HepG2 (cell line): Measurements from ENCODE around the gene HDAC4. TPM values are rescaled to one million over a fixed set of nuclear protein-coding genes. Genes with fewer than 3 reads are reported as not detected.

Source experiments
- ATAC-seq: fragments of 200-7000 bp; cut with Tn5 transposase; 3 replicates; pipeline ENCODE4 v1.9.1; 2020; ENCODE audit warnings: mild to moderate bottlenecking, moderate library complexity
- BruUV-seq: library from RNA; stranded (reverse); fragments of 400-500 nt; replicated peaks from 2 replicates; lab custom pipeline; 2021; lab: Mats Ljungman, UMichigan
- CTCF ChIA-PET: fragments of 300-600 bp; formaldehyde crosslinking; extraction: SDS; loops from one replicate; lab custom pipeline; 2021; ENCODE audit warnings: low total read pairs, inconsistent platforms, low intra/inter-chr PET ratio; lab: Yijun Ruan, JAX
- POLR2A ChIA-PET: fragments of 350-600 bp; sonication (Branson Sonifier 250); formaldehyde crosslinking; loops from one replicate; lab custom pipeline; 2020; ENCODE audit warnings: antibody characterized with exemption, inconsistent platforms; lab: Yijun Ruan, JAX
- DNase-seq: peaks from one replicate; pipeline ENCODE4 v3.0.0-alpha.2; 2015; ENCODE audit warnings: low spot score
- FAIRE-seq: peaks from 3 replicates; lab custom pipeline; 2011; peaks lifted over from hg19 to GRCh38; lab: Jason Lieb, UNC
- H2AFZ ChIP-seq: one replicate; pipeline ENCODE4 v1.6.1; 2011; ENCODE audit warnings: low read length, inconsistent platforms
- H3K27ac ChIP-seq: fragments of 300-600 bp; 3 replicates; pipeline ENCODE4 v1.8.0; 2011; ENCODE audit warnings: mixed run types, mild to moderate bottlenecking, mixed read lengths, low read length, inconsistent platforms; ENCODE audit not compliant: insufficient read depth; ENCODE audit errors: extremely low read length
- H3K27me3 ChIP-seq, 2 experiments: fragments of 200-600 bp in 1 of 2; 2 replicates in 1 of 2; 3 replicates in 1 of 2; pipeline versions ENCODE4 v1.6.0 to v1.8.0; 2011; ENCODE audit warnings: low read length in 2 of 2, mild to moderate bottlenecking in 2 of 2, moderate library complexity in 2 of 2, inconsistent platforms in 1 of 2; ENCODE audit not compliant: insufficient read depth in 2 of 2, control insufficient read depth in 1 of 2
- H3K36me3 ChIP-seq, 2 experiments: fragments of 200-600 bp in 1 of 2; replicated peaks in 1 of 2; 2 replicates in 1 of 2; 3 replicates in 1 of 2; pipeline versions ENCODE4 v1.5.1 to v1.8.0; 2011; ENCODE audit warnings: low read length in 2 of 2, inconsistent platforms in 1 of 2; ENCODE audit not compliant: insufficient read depth in 2 of 2, control insufficient read depth in 1 of 2
- H3K4me1 ChIP-seq: 2 replicates; pipeline ENCODE4 v1.5.1; 2012; ENCODE audit warnings: low read length, inconsistent platforms; ENCODE audit not compliant: insufficient read depth
- H3K4me2 ChIP-seq: 2 replicates; pipeline ENCODE4 v1.6.0; 2011; ENCODE audit warnings: low read depth, low read length, inconsistent platforms
- H3K4me3 ChIP-seq, 3 experiments: fragments of 200-600 bp in 1 of 3; sonication (generic), shearing (Covaris generic) in 1 of 3; replicated peaks in 1 of 3; 2 replicates each; pipeline ENCODE4 v1.5.1; 2011 to 2016; ENCODE audit warnings: low read length in 3 of 3, inconsistent platforms in 2 of 3, low read depth in 2 of 3, mild to moderate bottlenecking in 2 of 3, control low read depth in 1 of 3, mixed read lengths in 1 of 3; ENCODE audit not compliant: insufficient read depth in 1 of 3
- H3K79me2 ChIP-seq: one replicate; pipeline ENCODE4 v1.6.1; 2011; ENCODE audit warnings: low read length, inconsistent platforms; ENCODE audit not compliant: insufficient read depth
- H3K9ac ChIP-seq: 2 replicates; pipeline ENCODE4 v1.6.0; 2011; ENCODE audit warnings: mild to moderate bottlenecking, low read depth, low read length, inconsistent platforms; ENCODE audit not compliant: insufficient read depth
- H3K9me3 ChIP-seq: 2 replicates; pipeline ENCODE4 v1.5.1; 2012; ENCODE audit warnings: mild to moderate bottlenecking, low read length
- H4K20me1 ChIP-seq: 2 replicates; pipeline ENCODE4 v1.6.0; 2011; ENCODE audit warnings: inconsistent platforms, mild to moderate bottlenecking, low read length, moderate library complexity; ENCODE audit not compliant: insufficient read depth
- ATAD3A ChIP-seq: sonication (generic); formaldehyde crosslinking; IDR thresholded peaks from 2 replicates; pipeline ENCODE4 v1.4.0; 2020; ENCODE audit warnings: missing genetic modification reagents
- CEBPZ ChIP-seq: IDR thresholded peaks from 2 replicates; pipeline ENCODE4 v1.6.1; 2012; ENCODE audit warnings: low read length, improper control_type of control experiment
- DBP ChIP-seq: sonication (generic); formaldehyde crosslinking; IDR thresholded peaks from 2 replicates; pipeline ENCODE4 v1.4.0; 2020; ENCODE audit warnings: missing genetic modification reagents; ENCODE audit errors: not compliant biosample characterization
- FOSL2 ChIP-seq: sonication (generic); formaldehyde crosslinking; IDR thresholded peaks from 2 replicates; pipeline ENCODE4 v1.4.0; 2020; ENCODE audit warnings: missing genetic modification reagents
- GLI4 ChIP-seq: sonication (generic); formaldehyde crosslinking; IDR thresholded peaks from 2 replicates; pipeline ENCODE4 v1.5.1; 2020; ENCODE audit warnings: missing genetic modification reagents, mild to moderate bottlenecking, moderate library complexity, borderline replicate concordance
- HOXA5 ChIP-seq: sonication (generic); formaldehyde crosslinking; IDR thresholded peaks from 2 replicates; pipeline ENCODE4 v1.4.0; 2020; ENCODE audit warnings: missing genetic modification reagents
- KDM5A ChIP-seq: fragments of 200-600 bp; sonication (generic); IDR thresholded peaks from 2 replicates; pipeline ENCODE4 v1.7.0; 2018; ENCODE audit warnings: antibody characterized with exemption, mild to moderate bottlenecking, low read length, borderline replicate concordance
- LCORL ChIP-seq, 2 experiments: fragments of 450-650 bp in 1 of 2; sonication (generic) in 1 of 2; formaldehyde crosslinking in 1 of 2; IDR thresholded peaks; 2 replicates each; pipeline versions ENCODE4 v1.5.0 to v1.6.1; 2017 to 2020; ENCODE audit warnings: antibody characterized with exemption in 1 of 2, missing genetic modification reagents in 1 of 2
- MAZ ChIP-seq, 2 experiments: sonication (generic) in 1 of 2; formaldehyde crosslinking in 1 of 2; IDR thresholded peaks; 2 replicates each; pipeline versions ENCODE4 v1.5.0 to v1.6.1; 2012 to 2020; ENCODE audit warnings: low read depth in 2 of 2, mild to moderate bottlenecking in 2 of 2, borderline replicate concordance in 1 of 2, improper control_type of control experiment in 1 of 2, low read length in 1 of 2, missing genetic modification reagents in 1 of 2, moderate library complexity in 1 of 2
- MYC ChIP-seq: sonication (generic); formaldehyde crosslinking; IDR thresholded peaks from 2 replicates; pipeline ENCODE4 v1.9.0; 2021; ENCODE audit warnings: missing genetic modification reagents, borderline replicate concordance
- PHF8 ChIP-seq: sonication (generic); formaldehyde crosslinking; IDR thresholded peaks from 2 replicates; pipeline ENCODE4 v1.5.0; 2020; ENCODE audit warnings: missing genetic modification reagents
- ZBTB8A ChIP-seq: sonication (generic); formaldehyde crosslinking; IDR thresholded peaks from 2 replicates; pipeline ENCODE4 v1.4.0; 2020; ENCODE audit warnings: mild to moderate bottlenecking, low read depth, missing genetic modification reagents, borderline replicate concordance
- ZNF451 ChIP-seq: sonication (generic); formaldehyde crosslinking; IDR thresholded peaks from 2 replicates; pipeline ENCODE4 v1.5.0; 2020; ENCODE audit warnings: mild to moderate bottlenecking, missing genetic modification reagents
- ZNF567 ChIP-seq: sonication (generic); formaldehyde crosslinking; IDR thresholded peaks from 2 replicates; pipeline ENCODE4 v1.8.1; 2023; ENCODE audit warnings: mild to moderate bottlenecking, missing genetic modification reagents, borderline replicate concordance
- ZNF605 ChIP-seq: sonication (generic); formaldehyde crosslinking; IDR thresholded peaks from 2 replicates; pipeline ENCODE4 v1.8.0; 2022; ENCODE audit warnings: mild to moderate bottlenecking, missing genetic modification reagents
- WGBS: methylation state at CpG from one replicate; pipeline ENCODE4 v1.1.6; 2017; ENCODE audit warnings: low lambda C conversion rate; 5-methylcytosine and 5-hydroxymethylcytosine counted together
- in situ Hi-C: cut with HindIII; loops from 2 replicates; pipeline ENCODE4 v1.10.0; 2017; ENCODE audit warnings: low pct_unique_long_range_greater_than_20kb; ENCODE audit not compliant: extremely low pct_ligation_motif_present
- intact Hi-C: fragments of 100-400 bp; cut with micrococcal nuclease; formaldehyde crosslinking; loops from one replicate; pipeline ENCODE4 v1.10.0; 2022; ENCODE audit not compliant: unreplicated experiment
- polyA plus RNA-seq, 8 experiments: library from polyadenylated mRNA; depleted of rRNA in 3 of 8; stranded (reverse) in 7 of 8; unstranded in 1 of 8; fragments of >200 nt; fragmentation: Illumina TruSeq in 4 of 8; extraction: Trizol in 4 of 8; gene quantifications; 2 replicates each; pipeline versions ENCODE4 v1.2.1 to v1.2.3, GENCODE V29; 2011 to 2016; ENCODE audit warnings: low read depth in 4 of 8, missing spikeins in 1 of 8, mixed read lengths in 1 of 8; ENCODE audit not compliant: insufficient read depth in 1 of 8
- total RNA-seq, 5 experiments: library from RNA; depleted of rRNA; stranded (reverse); fragments of >200 nt; fragmentation: Illumina TruSeq; extraction: Trizol; gene quantifications; 2 replicates each; pipeline ENCODE4 v1.2.3, GENCODE V29; 2016; ENCODE audit warnings: low read depth in 1 of 5

Gene HDAC4
- total and polyA plus RNA-seq, 2 of the 13 experiments (the other 11 are each of a cell fraction or from before 2014, with no cell fraction given): 10.1 to 11.5 TPM

GRCh38 chr2:239368906-239369552 lies 31.8 kb downstream of the HDAC4 start:
- no peaks in the 10 kb centered on the region for H3K9me3 ChIP-seq
- H4K20me1 ChIP-seq: peaks cover 13% of the 10 kb centered on the region; the same call in 1 of the 2 replicates
- no TSS peak for BruUV-seq
- no peaks in the 10 kb centered on the region for H3K4me1 ChIP-seq
- in situ Hi-C loops (no loop called here), intact Hi-C loops (loop anchor here (1.0 kb wide), 1 partner anchor 14 kb away; no protein-coding TSS in a partner anchor)
- DNase-seq (no peak), FAIRE-seq (no peak), ATAC-seq (no peak)
- peaks cover 0 to 6% of the 10 kb centered on the region in 2 experiments; a peak in 4 of 5 replicates for H3K36me3 ChIP-seq
- no peak overlapping the region for H2AFZ ChIP-seq
- H3K4me2 ChIP-seq: no peak overlapping the region
- no peak overlapping the region for H3K27ac ChIP-seq
- H3K9ac ChIP-seq: no peak overlapping the region
- ChIA-PET POLR2A (interaction anchor here (1.0 kb wide), 1 partner anchor 32 kb away, joined by 3 read pairs; the partner anchor contains the start of gene HDAC4), CTCF (no interaction called here)
- WGBS: 97% methylated on average over 20 of the region's 20 CpGs
- no peaks in the 10 kb centered on the region for H3K27me3 ChIP-seq
- H3K79me2 ChIP-seq: peaks cover 16% of the 10 kb centered on the region
- H3K4me3 ChIP-seq: no peak overlapping the region
- no peak for TF ChIP-seq DBP (CRISPR knock-in tag)
- TF ChIP-seq LCORL (IDR thresholded peaks at IDR 0.05): no peak
- TF ChIP-seq LCORL (CRISPR knock-in tag; IDR thresholded peaks at IDR 0.05): no peak
- TF ChIP-seq ZNF605 (CRISPR knock-in tag): no peak
- no peak for TF ChIP-seq HOXA5 (CRISPR knock-in tag)
- TF ChIP-seq PHF8 (CRISPR knock-in tag): no peak
- TF ChIP-seq ZBTB8A (CRISPR knock-in tag): no peak
- no peak for TF ChIP-seq ZNF451 (CRISPR knock-in tag)
- TF ChIP-seq CEBPZ: no peak
- no peak for TF ChIP-seq ZNF567
- no peak for TF ChIP-seq FOSL2 (CRISPR knock-in tag)
- no peak for TF ChIP-seq ATAD3A (CRISPR knock-in tag)
- TF ChIP-seq GLI4 (CRISPR knock-in tag): no peak
- TF ChIP-seq MYC (CRISPR knock-in tag): no peak
- no peak for TF ChIP-seq KDM5A
- no peak for TF ChIP-seq MAZ (IDR thresholded peaks at IDR 0.05; ENCODE audit: borderline replicate concordance, low read depth, low read length)
- no peak for TF ChIP-seq MAZ (CRISPR knock-in tag; IDR thresholded peaks at IDR 0.05; ENCODE audit: low read depth)
